Uterus (tissue), 4 donors: ENCODE results near the gene EZH2. TPM values are rescaled to one million over a fixed set of nuclear protein-coding genes. Genes with fewer than 3 reads are reported as not detected.

Experiments
- DNase-seq, 2 donors: peaks; one replicate each; pipeline ENCODE4 v3.0.0-alpha.2; 2019 to 2020
- H3K27ac ChIP-seq, 2 donors: fragments of 200-600 bp; sonication (generic); 1 replicate in 1 of 2; 2 replicates in 1 of 2; pipeline ENCODE4 v1.5.1; 2016 to 2018
- H3K27me3 ChIP-seq, 2 donors: fragments of 200-600 bp; sonication (generic); one replicate each; pipeline ENCODE4 v1.5.1; 2018 to 2019; ENCODE audit warnings: control low read depth in 1 of 2
- H3K36me3 ChIP-seq, 2 donors: fragments of 200-600 bp; sonication (generic); one replicate each; pipeline ENCODE4 v1.5.1; 2019; ENCODE audit warnings: control low read depth in 1 of 2
- H3K4me1 ChIP-seq, 2 donors: fragments of 200-600 bp; sonication (generic); one replicate each; pipeline ENCODE4 v1.5.1; 2018 to 2019; ENCODE audit warnings: control low read depth in 1 of 2
- H3K4me3 ChIP-seq, 2 donors: fragments of 200-600 bp; sonication (generic); 1 replicate in 1 of 2; 2 replicates in 1 of 2; pipeline ENCODE4 v1.5.1; 2018 to 2019; ENCODE audit warnings: mild to moderate bottlenecking in 1 of 2
- H3K9me3 ChIP-seq, 2 donors: fragments of 200-600 bp; sonication (generic); one replicate each; pipeline ENCODE4 v1.5.1; 2019; ENCODE audit warnings: control low read depth in 1 of 2
- CTCF ChIP-seq, 4 experiments: fragments of 200-600 bp in 2 of 4; fragments of 450-650 bp in 2 of 4; sonication (generic) in 2 of 4; IDR thresholded peaks; one replicate each; pipeline ENCODE4 v1.5.1; 2016 to 2019; ENCODE audit warnings: antibody characterized with exemption in 4 of 4, mild to moderate bottlenecking in 2 of 4, moderate library complexity in 1 of 4
- POLR2A ChIP-seq, 2 donors: fragments of 450-650 bp; IDR thresholded peaks; one replicate each; pipeline ENCODE4 v1.6.1; 2016; ENCODE audit warnings: antibody characterized with exemption in 2 of 2, mild to moderate bottlenecking in 1 of 2, moderate library complexity in 1 of 2
- intact Hi-C: fragments of 100-400 bp; cut with DNase I; formaldehyde crosslinking; loops from one replicate; pipeline ENCODE4 v1.15.1; 2023; ENCODE audit warnings: low total_unique reads
- total RNA-seq, 4 donors: library from RNA; depleted of rRNA in 3 of 4; stranded (reverse); fragments of >200 nt in 3 of 4; gene quantifications; one replicate each; pipeline versions ENCODE4 v1.1.0 to v1.2.4, GENCODE V29; 2014 to 2023
- donor health status: DM: yes; HTN: yes; CAD: no.

EZH2 gene
- total RNA-seq, 4 donors from 2014 or later = 1.2 to 35.3 (median 2.1) TPM

- H3K36me3 ChIP-seq = no peaks in the 10 kb centered on the region
- H3K9me3 ChIP-seq = no peaks in the 10 kb centered on the region
- no peaks in the 10 kb centered on the region for H3K4me1 ChIP-seq
- intact Hi-C loops = no loop called here
- no peak for DNase-seq
- H3K27me3 ChIP-seq = no peaks in the 10 kb centered on the region
- TF ChIP-seq CTCF (IDR thresholded peaks at IDR 0.05) (no peak), POLR2A (IDR thresholded peaks at IDR 0.05) (no peak)
- no peak overlapping the region for H3K4me3 ChIP-seq
- H3K27ac ChIP-seq = no peak overlapping the region
These were observed 18.8 kb downstream of the EZH2 start for GRCh38 chr7:148865283-148865682.

GRCh38 chr7:148863324-148863723 is 20.8 kb downstream of the EZH2 start:
- H3K27me3 ChIP-seq = no peaks in the 10 kb centered on the region
- no peaks in the 10 kb centered on the region for H3K36me3 ChIP-seq
- no peak overlapping the region for H3K27ac ChIP-seq
- DNase-seq = no peak
- H3K9me3 ChIP-seq = no peaks in the 10 kb centered on the region
- intact Hi-C loops = no loop called here
- no peak overlapping the region for H3K4me3 ChIP-seq
- no peak for TF ChIP-seq POLR2A (IDR thresholded peaks at IDR 0.05)
- TF ChIP-seq CTCF (IDR thresholded peaks at IDR 0.05) = no peak
- H3K4me1 ChIP-seq = no peaks in the 10 kb centered on the region

- no peaks in the 10 kb centered on the region for H3K4me1 ChIP-seq
These were observed 21.6 kb downstream of the EZH2 start for GRCh38 chr7:148862481-148862880.

GRCh38 chr7:148858489-148858888 is 25.6 kb downstream of the EZH2 start:
- Histone ChIP-seq H3K4me3 (no peak overlapping the region), H3K9me3 (no peaks in the 10 kb centered on the region), H3K4me1 (no peaks in the 10 kb centered on the region), H3K27ac (no peak overlapping the region), H3K27me3 (no peaks in the 10 kb centered on the region), H3K36me3 (no peaks in the 10 kb centered on the region)
- intact Hi-C loops = no loop called here
- no peak for TF ChIP-seq CTCF (IDR thresholded peaks at IDR 0.05)
- DNase-seq = no peak

More at GRCh38 chr7:148862481-148862880, 21.6 kb downstream of the EZH2 start:
- no peaks in the 10 kb centered on the region for H3K27me3 ChIP-seq
- H3K4me3 ChIP-seq = no peak overlapping the region
- H3K36me3 ChIP-seq = no peaks in the 10 kb centered on the region
- TF ChIP-seq POLR2A (IDR thresholded peaks at IDR 0.05) (no peak), CTCF (IDR thresholded peaks at IDR 0.05) (no peak)
- no peak for DNase-seq
- H3K27ac ChIP-seq = no peak overlapping the region
- no peaks in the 10 kb centered on the region for H3K9me3 ChIP-seq
- intact Hi-C loops = no loop called here

- Histone ChIP-seq H3K4me3 (no peak overlapping the region), H3K36me3 (no peaks in the 10 kb centered on the region), H3K27ac (no peak overlapping the region), H3K27me3 (no peaks in the 10 kb centered on the region), H3K9me3 (no peaks in the 10 kb centered on the region), H3K4me1 (no peaks in the 10 kb centered on the region)
- DNase-seq = no peak
- TF ChIP-seq POLR2A (IDR thresholded peaks at IDR 0.05) (no peak), CTCF (IDR thresholded peaks at IDR 0.05) (no peak)
- intact Hi-C loops = no loop called here
These were observed 27.2 kb downstream of the EZH2 start for GRCh38 chr7:148856891-148857290.
